ENCODE results near the gene SP1. TPM values are rescaled to one million over a fixed set of nuclear protein-coding genes. Genes with fewer than 3 reads are reported as not detected.
"Not testable (repeated sequence)": the region's sequence is repeated elsewhere in the genome, so short reads cannot be mapped to it uniquely, and the experiment has no call there.

The SP1 gene
- total RNA-seq, 1 experiment from 2014 or later = 33.4 TPM

GRCh38 chr12:53413485-53414204 is 33.7 kb downstream of the SP1 start:
- no peak for DNase-seq (ENCODE audit: low spot score)

DNA sequence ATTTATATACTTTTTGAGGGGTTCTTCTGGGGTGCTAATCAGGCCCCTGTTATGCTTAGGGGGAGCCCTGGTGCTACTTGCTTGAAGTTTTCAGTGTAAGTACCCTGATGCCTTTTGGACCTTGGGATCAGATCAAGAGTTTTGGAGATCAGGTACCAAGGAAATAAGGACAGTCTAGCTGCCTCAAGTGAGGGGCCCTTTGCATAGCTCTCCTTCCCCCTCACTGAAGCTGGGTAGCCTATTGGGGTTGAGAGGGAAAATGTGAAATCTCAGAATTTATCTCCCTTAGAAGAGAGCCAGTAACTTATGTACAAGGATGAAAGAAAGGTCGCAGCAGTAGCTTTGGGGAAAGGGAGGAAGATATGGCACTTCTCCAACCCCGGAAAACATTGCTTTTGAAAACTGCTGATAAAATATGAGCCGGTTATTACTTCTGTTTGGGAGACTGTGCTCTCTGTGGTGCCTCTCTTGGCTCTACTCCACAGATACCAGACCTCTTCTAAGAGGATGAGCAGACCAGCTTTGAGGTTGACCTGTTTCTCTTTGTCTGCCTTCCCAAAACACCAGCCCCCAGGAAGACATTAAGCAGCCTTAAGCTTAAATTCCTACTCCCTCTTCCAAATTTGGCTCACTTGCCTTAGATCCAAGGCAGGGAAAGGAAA is 34.9 kb downstream of the SP1 start:
- DNase-seq (ENCODE audit: low spot score) = no peak

DNA sequence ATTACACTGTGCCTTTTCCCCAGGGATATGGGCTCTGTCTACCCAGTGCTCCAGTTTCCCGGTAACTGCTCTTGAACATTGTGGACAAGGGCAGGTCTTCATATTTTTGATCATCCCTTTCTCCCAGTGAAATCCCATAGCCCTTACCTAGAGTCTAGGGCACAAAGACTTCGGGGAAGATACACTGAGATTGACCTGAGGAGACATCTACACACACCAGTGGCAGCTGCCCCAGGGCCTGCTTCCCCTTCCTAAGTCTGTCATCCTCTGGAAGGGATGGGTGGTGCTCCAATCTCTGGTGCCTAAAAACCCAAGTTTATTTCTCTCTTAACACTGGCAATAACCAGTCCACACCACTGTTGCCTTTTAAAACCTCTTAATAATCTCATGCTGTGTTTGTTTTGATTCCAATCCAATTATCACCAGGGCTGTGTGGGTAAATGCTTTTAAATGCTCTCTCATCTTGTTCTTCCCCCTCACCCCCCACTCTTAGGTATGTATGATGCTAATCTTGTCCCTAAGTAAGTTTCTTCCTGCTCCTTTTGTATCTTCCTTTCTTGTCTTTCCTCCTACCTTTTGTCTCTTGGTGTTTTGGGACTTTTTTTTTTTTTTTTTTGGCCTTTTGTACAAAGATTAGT is 35.9 kb downstream of the SP1 start:
- DNase-seq (ENCODE audit: low spot score) = not testable (repeated sequence)

DNA sequence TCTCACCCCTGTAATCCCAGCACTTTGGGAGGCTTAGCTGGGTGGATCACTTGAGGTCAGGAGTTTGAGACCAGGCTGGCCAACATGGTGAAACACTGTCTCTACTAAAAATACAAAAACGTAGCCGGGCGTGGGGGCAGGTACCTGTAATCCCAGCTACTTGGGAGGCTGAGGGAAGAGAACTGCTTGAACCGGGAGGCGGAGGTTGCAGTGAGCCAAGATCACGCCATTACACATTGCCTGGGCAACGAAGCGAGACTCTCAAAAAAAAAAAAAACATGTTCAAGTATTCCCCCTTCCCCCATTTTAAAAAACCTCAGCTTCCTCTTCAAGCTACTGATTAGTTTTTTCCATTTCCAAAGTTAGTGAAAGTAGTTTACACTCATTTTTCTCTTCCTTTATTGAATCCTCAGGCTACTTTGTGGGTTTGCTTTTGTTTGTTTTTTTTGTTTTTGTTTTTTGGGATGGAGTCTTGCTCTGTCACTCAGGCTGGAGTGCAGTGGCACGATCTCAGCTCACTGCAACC is 37.4 kb downstream of the SP1 start:
- DNase-seq (ENCODE audit: low spot score) = not testable (repeated sequence)

DNA sequence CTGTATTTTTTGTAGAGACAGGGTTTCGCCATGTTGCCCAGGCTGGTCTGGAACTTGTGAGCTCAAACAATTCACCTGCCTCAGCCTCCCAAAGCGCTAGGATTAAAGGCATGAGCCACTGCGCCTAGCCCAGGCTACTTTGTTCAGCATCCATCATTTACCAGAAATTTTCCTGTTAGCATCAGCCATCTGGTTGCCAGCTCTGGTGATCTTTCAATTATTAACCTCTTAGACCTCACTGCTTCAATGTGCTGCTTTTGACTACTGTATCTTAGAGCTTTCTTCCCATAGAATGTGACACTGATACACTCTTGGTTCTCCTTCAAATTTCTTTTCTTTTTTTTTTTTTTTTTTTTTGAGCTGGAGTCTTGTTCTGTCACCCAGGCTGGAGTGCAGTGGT is 38.2 kb downstream of the SP1 start:
- no peak for DNase-seq (ENCODE audit: low spot score)

DNA sequence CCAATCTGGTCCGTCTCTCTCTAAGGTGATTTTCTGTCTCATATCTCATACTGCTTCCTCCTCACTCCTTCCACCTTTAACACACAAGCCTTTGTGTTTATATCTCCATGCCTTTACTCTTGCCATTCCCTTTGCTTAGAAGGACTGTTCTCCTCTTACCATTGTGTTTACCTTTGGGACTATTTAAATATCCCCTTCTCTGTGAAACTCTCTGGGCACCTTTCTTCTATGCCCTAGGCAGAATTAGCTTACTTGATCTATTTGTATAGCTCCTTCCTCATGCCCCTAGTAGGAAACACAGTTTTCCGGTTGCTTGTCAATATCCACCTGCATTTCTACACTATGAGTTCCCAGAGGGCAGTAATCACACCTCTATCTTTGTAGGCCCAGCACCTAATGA is 39.8 kb downstream of the SP1 start:
- DNase-seq (ENCODE audit: low spot score) = no peak

- DNase-seq (ENCODE audit: low spot score) = not testable (repeated sequence)
Observed at GRCh38 chr12:53422247-53422646, 42.3 kb downstream of the SP1 start.

- DNase-seq (ENCODE audit: low spot score) = no peak
Observed at GRCh38 chr12:53423597-53423996, 43.6 kb downstream of the SP1 start, which contains the start of gene AMHR2. Gene AMHR2 (plus strand): TSS chr12:53423855. CDS start chr12:53423935, 80 bp downstream.

DNA sequence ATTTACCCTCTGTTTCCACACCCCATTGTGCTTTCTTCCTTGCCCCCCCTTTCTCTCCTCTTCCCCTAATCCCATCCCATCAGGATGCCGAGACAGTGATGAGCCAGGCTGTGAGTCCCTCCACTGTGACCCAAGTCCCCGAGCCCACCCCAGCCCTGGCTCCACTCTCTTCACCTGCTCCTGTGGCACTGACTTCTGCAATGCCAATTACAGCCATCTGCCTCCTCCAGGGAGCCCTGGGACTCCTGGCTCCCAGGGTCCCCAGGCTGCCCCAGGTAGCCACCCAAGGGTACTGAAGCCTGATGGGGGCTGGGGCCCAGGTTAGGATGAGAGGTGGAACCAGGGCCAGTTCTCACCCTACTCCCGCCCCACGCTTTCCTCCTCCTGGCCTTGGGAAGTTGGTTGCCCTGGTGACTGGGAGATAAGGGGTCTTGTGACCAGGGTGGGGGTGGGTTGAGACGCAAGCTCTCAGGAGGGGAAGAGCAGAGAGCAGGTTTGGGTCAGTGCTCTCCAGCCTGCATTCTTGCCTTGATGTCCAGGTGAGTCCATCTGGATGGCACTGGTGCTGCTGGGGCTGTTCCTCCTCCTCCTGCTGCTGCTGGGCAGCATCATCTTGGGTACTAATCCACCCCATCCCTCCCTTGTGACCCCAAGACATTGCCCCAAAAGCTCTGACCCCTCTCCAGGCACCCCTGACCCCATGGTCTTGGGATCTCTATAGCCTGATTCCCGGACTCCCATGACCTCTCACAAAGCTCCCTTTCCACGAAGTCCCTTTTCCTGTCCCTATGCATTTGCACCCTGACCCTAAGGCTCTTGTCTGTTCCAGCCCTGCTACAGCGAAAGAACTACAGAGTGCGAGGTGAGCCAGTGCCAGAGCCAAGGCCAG is 44.9 kb downstream of the SP1 start:
- no peak for DNase-seq (ENCODE audit: low spot score)

DNA sequence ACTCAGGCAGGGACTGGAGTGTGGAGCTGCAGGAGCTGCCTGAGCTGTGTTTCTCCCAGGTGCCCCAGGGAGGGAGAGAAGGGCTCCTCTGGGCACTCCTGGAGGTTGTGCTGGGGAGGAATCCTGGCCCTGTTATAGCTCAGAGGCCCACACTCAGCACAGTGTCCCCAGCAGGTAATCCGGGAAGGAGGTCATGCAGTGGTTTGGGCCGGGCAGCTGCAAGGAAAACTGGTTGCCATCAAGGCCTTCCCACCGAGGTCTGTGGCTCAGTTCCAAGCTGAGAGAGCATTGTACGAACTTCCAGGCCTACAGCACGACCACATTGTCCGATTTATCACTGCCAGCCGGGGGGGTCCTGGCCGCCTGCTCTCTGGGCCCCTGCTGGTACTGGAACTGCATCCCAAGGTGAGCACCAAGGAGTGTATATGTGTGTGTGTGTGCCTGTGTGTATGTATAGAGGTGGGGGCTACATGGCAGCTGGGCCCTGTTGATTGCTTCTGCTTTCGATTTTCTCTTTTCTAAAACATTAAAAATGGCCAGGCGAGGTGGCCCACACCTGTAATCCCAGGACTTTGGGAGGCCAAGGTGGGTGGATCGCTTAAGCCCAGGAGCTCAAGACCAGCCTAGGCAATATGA is 45.7 kb downstream of the SP1 start:
- DNase-seq (ENCODE audit: low spot score) = no peak

DNA sequence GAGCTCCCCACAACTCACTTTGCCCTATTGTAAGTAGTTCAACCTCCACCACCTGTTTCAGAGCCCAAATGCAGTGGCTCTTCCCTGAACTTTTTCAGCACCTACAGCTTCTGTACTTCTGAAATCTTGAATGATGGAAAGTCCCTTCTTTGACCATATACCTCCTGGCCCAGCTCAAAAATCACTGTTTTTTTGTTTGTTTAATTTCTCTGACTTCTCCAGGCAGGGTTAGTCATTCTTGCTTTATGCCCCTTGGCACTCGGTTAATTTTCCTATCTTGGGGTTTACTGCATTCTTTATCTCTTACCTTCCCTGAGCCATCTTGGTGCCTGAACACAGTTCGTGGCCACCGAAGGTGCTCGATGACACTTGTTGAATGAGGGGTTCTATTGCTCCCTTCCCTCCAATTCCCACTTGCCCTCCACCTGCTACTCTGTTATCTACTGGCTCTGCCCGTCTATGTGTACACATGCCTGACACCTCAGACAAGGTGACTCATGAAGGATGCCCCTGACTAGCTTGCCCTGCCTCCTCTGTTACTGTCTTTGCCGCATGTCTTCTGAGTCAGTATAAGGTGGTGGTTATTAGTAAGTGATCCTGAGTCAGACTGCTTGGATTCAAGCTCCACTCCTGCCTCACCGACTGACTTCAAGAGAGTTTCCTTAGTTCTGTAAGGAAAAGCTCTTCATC is 48.1 kb downstream of the SP1 start:
- peak; percentile 45 for DNase-seq (ENCODE audit: low spot score)

GRCh38 chr12:53428741-53429140 is 48.8 kb downstream of the SP1 start:
- DNase-seq (ENCODE audit: low spot score) = no peak

GRCh38 chr12:53430116-53430515 is 50.1 kb downstream of the SP1 start:
- no peak for DNase-seq (ENCODE audit: low spot score)

DNA sequence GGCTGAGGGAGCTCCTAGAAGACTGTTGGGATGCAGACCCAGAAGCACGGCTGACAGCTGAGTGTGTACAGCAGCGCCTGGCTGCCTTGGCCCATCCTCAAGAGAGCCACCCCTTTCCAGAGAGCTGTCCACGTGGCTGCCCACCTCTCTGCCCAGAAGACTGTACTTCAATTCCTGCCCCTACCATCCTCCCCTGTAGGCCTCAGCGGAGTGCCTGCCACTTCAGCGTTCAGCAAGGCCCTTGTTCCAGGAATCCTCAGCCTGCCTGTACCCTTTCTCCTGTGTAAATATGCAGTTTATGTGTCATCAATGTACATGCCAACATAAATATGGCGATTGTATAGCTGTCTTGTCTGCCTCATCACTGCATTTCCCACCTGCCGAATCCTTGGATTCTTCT is 51.2 kb downstream of the SP1 start:
- DNase-seq (ENCODE audit: low spot score) = no peak

DNA sequence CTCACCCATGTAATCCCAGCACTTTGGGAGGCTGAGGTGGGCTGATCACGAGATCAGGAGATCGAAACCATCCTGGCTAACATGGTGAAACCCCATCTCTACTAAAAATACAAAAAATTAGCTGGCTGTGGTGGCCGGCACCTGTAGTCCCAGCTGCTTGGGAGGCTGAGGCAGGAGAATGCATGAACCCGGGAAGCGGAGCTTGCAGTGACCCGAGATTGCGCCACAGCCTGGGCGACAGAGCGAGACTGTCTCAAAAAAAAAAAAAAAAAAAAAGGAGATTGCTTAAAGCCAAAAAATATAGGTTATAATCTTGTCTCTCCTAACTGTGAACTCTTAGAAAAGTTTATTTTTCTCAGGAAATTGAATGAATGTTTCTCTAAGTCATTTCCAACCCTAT is 55.4 kb downstream of the SP1 start:
- not testable (repeated sequence) for DNase-seq (ENCODE audit: low spot score)

GRCh38 chr12:53439582-53439981 is 59.6 kb downstream of the SP1 start:
- DNase-seq (ENCODE audit: low spot score) = not testable (repeated sequence)

DNA sequence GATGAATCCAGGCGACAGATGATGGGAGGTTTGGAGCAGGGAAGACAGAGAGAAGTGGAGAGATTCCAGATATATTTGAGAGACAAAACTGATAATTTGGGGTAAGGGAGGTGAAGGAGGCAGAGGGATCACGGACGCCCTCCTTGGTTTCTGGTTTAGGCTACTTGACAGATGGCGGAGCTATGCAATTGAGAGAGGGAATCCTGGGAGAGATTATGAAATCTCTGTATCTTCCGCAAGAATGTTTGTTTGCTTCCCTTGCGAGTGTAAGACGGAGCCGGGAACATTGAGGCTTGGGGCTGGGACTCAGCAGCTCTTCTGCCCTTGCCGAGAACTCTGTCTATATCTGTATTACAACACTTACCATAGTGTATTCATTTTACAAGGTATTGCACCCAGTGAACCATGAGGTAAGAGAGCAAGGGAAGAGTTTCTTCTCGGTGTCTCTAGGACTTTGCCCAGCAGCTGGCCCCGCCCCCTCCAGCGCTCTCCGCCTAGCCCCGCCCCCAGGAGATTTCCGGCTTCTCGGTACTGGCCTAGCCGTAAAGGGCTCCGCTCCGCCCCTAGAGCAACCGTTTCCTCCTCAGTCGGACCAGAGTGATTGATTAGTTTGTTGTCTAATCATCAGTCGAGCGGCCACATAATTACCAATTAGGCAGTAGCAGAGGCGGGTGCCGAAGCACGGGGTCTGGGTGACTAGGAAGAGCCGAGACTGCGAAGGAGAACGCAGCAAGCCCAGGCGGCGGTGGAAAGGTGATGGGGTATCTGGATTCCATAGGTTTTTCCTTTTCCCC is 61.3 kb downstream of the SP1 start, which contains the start of gene PRR13:
TSS of gene PRR13 (plus strand) at position 695 of the 794 bp plus-strand sequence. CDS start 981 bp downstream, outside the sequence.
- DNase-seq (ENCODE audit: low spot score) = peak; percentile 99

DNA sequence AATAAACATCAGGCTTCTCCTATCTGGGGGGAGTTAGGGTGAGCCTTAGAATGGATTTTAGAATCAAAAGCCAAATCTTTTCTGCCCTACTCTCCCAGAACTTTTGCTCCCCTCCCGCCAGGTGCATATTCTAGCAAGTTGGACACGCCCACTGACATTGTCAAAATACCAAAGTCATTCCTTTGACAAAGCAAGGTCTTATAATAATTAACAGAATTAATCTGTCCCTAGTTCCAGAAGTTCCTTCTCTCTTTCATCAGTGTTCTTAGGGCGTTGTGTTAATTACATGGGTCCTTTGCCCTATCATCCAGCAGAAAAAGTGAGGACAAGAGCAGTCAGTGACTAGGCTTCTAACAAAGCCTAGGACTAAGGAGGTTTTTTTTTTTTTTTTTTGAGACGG is 64.0 kb downstream of the SP1 start:
- DNase-seq (ENCODE audit: low spot score) = no peak

GRCh38 chr12:53444593-53445325 is 64.8 kb downstream of the SP1 start:
- DNase-seq (ENCODE audit: low spot score) = not testable (repeated sequence)

Measured in H4 (cell line).